K562 (cell line): Measurements from ENCODE around the gene TUBA4B. TPM values are rescaled to one million over a fixed set of nuclear protein-coding genes. Genes with fewer than 3 reads are reported as not detected.
A peak's percentile ranks its signal among the peaks of the same experiment; 100 is the strongest.

Experiments used
- ARID3A ChIP-seq: IDR thresholded peaks from 2 replicates; pipeline ENCODE4 v1.6.1; 2012; ENCODE audit warnings: low read depth, low read length, improper control_type of control experiment, borderline replicate concordance
- ARID3B ChIP-seq: fragments of 250-450 bp; sonication (Bioruptor Pico); IDR thresholded peaks from 2 replicates; pipeline ENCODE4 v1.4.0; 2020; ENCODE audit warnings: borderline replicate concordance
- BCLAF1 ChIP-seq, 2 experiments: fragments of 450-650 bp in 1 of 2; IDR thresholded peaks; 2 replicates each; pipeline ENCODE4 v1.6.1; 2011 to 2017; ENCODE audit warnings: low read depth in 2 of 2, antibody characterized with exemption in 1 of 2, borderline replicate concordance in 1 of 2, low read length in 1 of 2, mild to moderate bottlenecking in 1 of 2, mixed read lengths in 1 of 2; ENCODE audit not compliant: control insufficient read depth in 1 of 2
- CHD2 ChIP-seq: IDR thresholded peaks from 2 replicates; pipeline ENCODE4 v1.6.1; 2011; ENCODE audit warnings: low read depth, low read length
- E4F1 ChIP-seq: fragments of 250-450 bp; sonication (Bioruptor Pico); IDR thresholded peaks from 2 replicates; pipeline ENCODE4 v1.5.0; 2021; ENCODE audit warnings: mild to moderate bottlenecking, borderline replicate concordance
- ELF2 ChIP-seq: fragments of 250-450 bp; sonication (Bioruptor Pico); IDR thresholded peaks from 2 replicates; pipeline ENCODE4 v1.5.0; 2021; ENCODE audit warnings: mild to moderate bottlenecking
- LCOR ChIP-seq: sonication (generic); formaldehyde crosslinking; IDR thresholded peaks from 2 replicates; pipeline ENCODE4 v1.8.0; 2022; ENCODE audit warnings: mild to moderate bottlenecking, missing genetic modification reagents
- MAX ChIP-seq: sonication (generic); formaldehyde crosslinking; IDR thresholded peaks from 2 replicates; pipeline ENCODE4 v1.9.0; 2022; ENCODE audit warnings: mild to moderate bottlenecking, missing genetic modification reagents
- PHTF2 ChIP-seq: fragments of 250-450 bp; sonication (Bioruptor Pico); IDR thresholded peaks from 2 replicates; pipeline ENCODE4 v1.5.0; 2021; ENCODE audit warnings: mild to moderate bottlenecking
- PRMT5 ChIP-seq: sonication (generic); formaldehyde crosslinking; IDR thresholded peaks from 2 replicates; pipeline ENCODE4 v1.5.0; 2020; ENCODE audit warnings: missing genetic modification reagents
- PTRF ChIP-seq: fragments of 450-650 bp; IDR thresholded peaks from 2 replicates; pipeline ENCODE4 v1.6.1; 2016; ENCODE audit warnings: mild to moderate bottlenecking, missing genetic modification characterization, missing compliant biosample characterization
- SPI1 ChIP-seq: IDR thresholded peaks from 2 replicates; pipeline ENCODE4 v1.6.1; 2011; ENCODE audit warnings: low read depth, low read length, control low read depth, borderline replicate concordance
- STAT5A ChIP-seq: IDR thresholded peaks from 2 replicates; pipeline ENCODE4 v1.6.1; 2012; ENCODE audit warnings: low read length, inconsistent platforms, borderline replicate concordance
- STAT5B ChIP-seq: fragments of 250-450 bp; sonication (Bioruptor Pico); IDR thresholded peaks from 2 replicates; pipeline ENCODE4 v1.8.0; 2021; ENCODE audit warnings: mild to moderate bottlenecking, inconsistent platforms
- TAF9B ChIP-seq: fragments of 450-650 bp; IDR thresholded peaks from 2 replicates; pipeline ENCODE4 v1.6.1; 2018; ENCODE audit warnings: mild to moderate bottlenecking; ENCODE audit not compliant: partially characterized antibody
- TEAD2 ChIP-seq: fragments of 450-650 bp; IDR thresholded peaks from 2 replicates; pipeline ENCODE4 v1.6.1; 2016; ENCODE audit warnings: missing genetic modification characterization, control low read depth, missing compliant biosample characterization
- ZEB2 ChIP-seq: fragments of 450-650 bp; IDR thresholded peaks from 2 replicates; pipeline ENCODE4 v1.6.1; 2016
- ZNF507 ChIP-seq: conservative IDR thresholded peaks from 2 replicates; pipeline ENCODE4 v1.6.1; 2017; ENCODE audit warnings: missing genetic modification characterization, missing compliant biosample characterization
- polyA plus RNA-seq, 8 experiments: library from polyadenylated mRNA; depleted of rRNA in 4 of 8; stranded (reverse) in 5 of 8; unstranded in 3 of 8; fragments of >200 nt; fragmentation: Nextera tagmentation in 2 of 8; fragmentation: Illumina TruSeq in 1 of 8; extraction: Ambion mirVana in 2 of 8; extraction: Trizol in 1 of 8; gene quantifications; 2 replicates each; pipeline versions ENCODE4 v1.2.1 to v1.2.3, GENCODE V29; 2011 to 2014; ENCODE audit warnings: inconsistent platforms in 1 of 8, missing spikeins in 1 of 8
- total RNA-seq, 7 experiments: library from RNA; depleted of rRNA in 6 of 7; stranded (reverse); fragments of >200 nt in 6 of 7; fragmentation: Illumina TruSeq in 2 of 7; extraction: Trizol in 2 of 7; gene quantifications; 2 replicates each; pipeline versions ENCODE4 v1.2.1 to v1.2.3, GENCODE V29; 2011 to 2021; ENCODE audit warnings: low replicate concordance in 1 of 7

TUBA4B gene
- total and polyA plus RNA-seq, 9 of the 15 experiments (the other 6 are each of a cell fraction or from before 2014, with no cell fraction given) = 0.04 TPM; not detected in 8

GRCh38 chr2:219294356-219295351, 41.6 kb downstream of the TUBA4B start (continued):
- TF ChIP-seq CHD2 (no peak), PHTF2 (CRISPR knock-in tag) (no peak), PTRF (tag) (no peak), TEAD2 (no peak), STAT5B (CRISPR knock-in tag) (no peak), ELF2 (CRISPR knock-in tag) (peak; percentile 88), E4F1 (CRISPR knock-in tag) (no peak), ZEB2 (peak; percentile 61; the same call in 1 of the 2 replicates), MAX (CRISPR knock-in tag) (peak; percentile 97), SPI1 (peak; percentile 81), STAT5A (no peak), BCLAF1 (IDR thresholded peaks at IDR 0.05; ENCODE audit: borderline replicate concordance in 1 of 2, control insufficient read depth in 1 of 2, low read depth in 2 of 2, low read length in 1 of 2) (no peak), PRMT5 (CRISPR knock-in tag) (no peak), LCOR (0 out of 2 replicates have a peak, but pooled peaks have one; percentile 11), TAF9B (no peak), ARID3B (CRISPR knock-in tag) (no peak), ARID3A (no peak), ZNF507 (tag) (no peak)
